Measurements from ENCODE around the gene STARD3. TPM values are rescaled to one million over a fixed set of nuclear protein-coding genes. Genes with fewer than 3 reads are reported as not detected.

STARD3 gene
- total and polyA plus RNA-seq, 9 of the 15 experiments (the other 6 are each of a cell fraction or from before 2014, with no cell fraction given), result 0.63 to 87.0 (median 46.0) TPM

GRCh38 chr17:39634384-39634871 is 2.5 kb upstream of the STARD3 start (continued):
- no peak for TF ChIP-seq CEBPG (CRISPR knock-in tag; IDR thresholded peaks at IDR 0.05)
- TF ChIP-seq CEBPG (tag; conservative IDR thresholded peaks at IDR 0.05 in 1 of 2, IDR thresholded peaks at IDR 0.05 in 1 of 2), result no peak
- TF ChIP-seq CSDE1 (IDR thresholded peaks at IDR 0.05), result no peak
- no peak for TF ChIP-seq ZBTB8A (IDR thresholded peaks at IDR 0.05; ENCODE audit: partially characterized antibody)
- no peak for TF ChIP-seq TCFL5 (CRISPR knock-in tag; conservative IDR thresholded peaks at IDR 0.05)
- no peak for TF ChIP-seq MAFG (tag; conservative IDR thresholded peaks at IDR 0.05)
- no peak for TF ChIP-seq POLR3A (IDR thresholded peaks at IDR 0.05; ENCODE audit: borderline replicate concordance, extremely low read depth, insufficient read depth, insufficient read length)
- TF ChIP-seq, protein P1, sequence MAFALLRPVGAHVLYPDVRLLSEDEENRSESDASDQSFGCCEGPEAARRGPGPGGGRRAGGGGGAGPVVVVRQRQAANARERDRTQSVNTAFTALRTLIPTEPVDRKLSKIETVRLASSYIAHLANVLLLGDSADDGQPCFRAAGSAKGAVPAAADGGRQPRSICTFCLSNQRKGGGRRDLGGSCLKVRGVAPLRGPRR (CRISPR knock-in tag; IDR thresholded peaks at IDR 0.05), result no peak
- 0 out of 2 replicates have a peak, but pooled peaks have one; percentile 32 for TF ChIP-seq RREB1 (CRISPR knock-in tag; IDR thresholded peaks at IDR 0.05)
- TF ChIP-seq, protein P2, sequence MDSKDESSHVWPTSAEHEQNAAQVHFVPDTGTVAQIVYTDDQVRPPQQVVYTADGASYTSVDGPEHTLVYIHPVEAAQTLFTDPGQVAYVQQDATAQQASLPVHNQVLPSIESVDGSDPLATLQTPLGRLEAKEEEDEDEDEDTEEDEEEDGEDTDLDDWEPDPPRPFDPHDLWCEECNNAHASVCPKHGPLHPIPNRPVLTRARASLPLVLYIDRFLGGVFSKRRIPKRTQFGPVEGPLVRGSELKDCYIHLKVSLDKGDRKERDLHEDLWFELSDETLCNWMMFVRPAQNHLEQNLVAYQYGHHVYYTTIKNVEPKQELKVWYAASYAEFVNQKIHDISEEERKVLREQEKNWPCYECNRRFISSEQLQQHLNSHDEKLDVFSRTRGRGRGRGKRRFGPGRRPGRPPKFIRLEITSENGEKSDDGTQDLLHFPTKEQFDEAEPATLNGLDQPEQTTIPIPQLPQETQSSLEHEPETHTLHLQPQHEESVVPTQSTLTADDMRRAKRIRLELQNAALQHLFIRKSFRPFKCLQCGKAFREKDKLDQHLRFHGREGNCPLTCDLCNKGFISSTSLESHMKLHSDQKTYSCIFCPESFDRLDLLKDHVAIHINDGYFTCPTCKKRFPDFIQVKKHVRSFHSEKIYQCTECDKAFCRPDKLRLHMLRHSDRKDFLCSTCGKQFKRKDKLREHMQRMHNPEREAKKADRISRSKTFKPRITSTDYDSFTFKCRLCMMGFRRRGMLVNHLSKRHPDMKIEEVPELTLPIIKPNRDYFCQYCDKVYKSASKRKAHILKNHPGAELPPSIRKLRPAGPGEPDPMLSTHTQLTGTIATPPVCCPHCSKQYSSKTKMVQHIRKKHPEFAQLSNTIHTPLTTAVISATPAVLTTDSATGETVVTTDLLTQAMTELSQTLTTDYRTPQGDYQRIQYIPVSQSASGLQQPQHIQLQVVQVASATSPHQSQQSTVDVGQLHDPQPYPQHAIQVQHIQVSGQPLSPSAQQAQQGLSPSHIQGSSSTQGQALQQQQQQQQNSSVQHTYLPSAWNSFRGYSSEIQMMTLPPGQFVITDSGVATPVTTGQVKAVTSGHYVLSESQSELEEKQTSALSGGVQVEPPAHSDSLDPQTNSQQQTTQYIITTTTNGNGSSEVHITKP (IDR thresholded peaks at IDR 0.05; ENCODE audit: partially characterized antibody), result peak; percentile 37
- TF ChIP-seq ZKSCAN8 (CRISPR knock-in tag; IDR thresholded peaks at IDR 0.05), result no peak
- TF ChIP-seq TAF7 (tag; IDR thresholded peaks at IDR 0.05), result no peak
